ENCODE data around the gene CDK18. TPM values are rescaled to one million over a fixed set of nuclear protein-coding genes. Genes with fewer than 3 reads are reported as not detected.

The CDK18 gene
- total RNA-seq, 1 experiment from 2014 or later: 27.6 TPM

DNA sequence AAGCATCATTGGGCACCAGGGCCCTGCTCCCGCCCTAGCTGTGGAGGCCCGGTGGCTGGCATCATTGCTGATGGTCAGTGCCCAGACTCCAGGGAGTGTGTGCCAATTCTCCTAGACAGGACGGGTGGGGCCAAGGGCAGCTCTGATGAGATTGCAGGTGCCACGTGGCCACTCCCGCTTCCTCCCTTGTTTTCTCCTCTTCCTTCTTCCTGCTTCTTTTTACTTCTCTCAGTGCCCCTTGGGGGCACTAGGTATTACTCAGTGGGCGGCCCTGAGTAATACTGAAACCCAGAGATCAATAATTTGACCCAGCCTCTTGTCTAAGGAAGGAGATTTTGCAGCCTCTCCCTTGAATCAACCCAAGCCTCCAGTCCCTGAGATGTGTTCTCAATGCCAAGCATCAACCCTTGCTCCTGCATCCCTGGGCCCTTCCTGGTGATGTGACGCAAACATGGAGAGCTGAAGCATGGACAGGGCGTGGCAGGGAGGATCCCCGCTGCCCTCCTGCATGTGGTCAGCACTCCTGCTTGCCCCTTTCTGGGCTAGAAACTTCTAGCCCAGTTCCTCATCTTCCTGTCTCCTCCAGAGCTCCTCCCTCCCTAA lies 32.4 kb downstream of the CDK18 start:
- peak; percentile 58 for DNase-seq (ENCODE audit: low spot score)

DNA sequence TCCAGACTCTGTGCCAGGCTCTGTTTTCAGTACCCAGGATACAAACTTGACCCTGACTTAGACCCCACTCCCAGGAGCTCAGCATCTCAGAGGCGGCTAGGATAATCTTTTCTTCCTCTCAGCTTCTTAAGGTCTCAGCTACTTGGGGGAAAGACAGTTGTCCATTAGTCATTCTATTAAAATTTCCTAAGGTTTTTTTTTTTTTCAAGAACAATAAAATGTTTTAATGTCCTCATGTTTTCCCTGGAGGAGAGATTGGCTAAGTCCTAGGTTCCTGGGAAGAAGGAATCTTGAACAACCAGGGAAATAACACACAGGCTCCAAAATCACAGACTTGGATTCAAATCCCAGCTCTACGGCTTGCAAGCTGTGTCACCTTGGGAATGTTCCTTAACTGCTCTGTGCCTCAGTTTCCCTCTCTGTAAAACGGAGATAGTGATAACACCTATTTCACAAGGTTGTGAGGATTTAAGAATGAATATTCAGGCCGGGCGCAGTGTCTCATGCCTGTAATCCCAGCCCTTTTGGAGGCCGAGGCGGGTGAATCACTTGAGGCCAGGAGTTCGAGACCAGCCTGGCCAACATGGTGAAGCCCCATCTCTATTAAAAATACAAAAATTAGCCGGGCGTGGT lies 33.0 kb downstream of the CDK18 start:
- no peak for DNase-seq (ENCODE audit: low spot score)

DNA sequence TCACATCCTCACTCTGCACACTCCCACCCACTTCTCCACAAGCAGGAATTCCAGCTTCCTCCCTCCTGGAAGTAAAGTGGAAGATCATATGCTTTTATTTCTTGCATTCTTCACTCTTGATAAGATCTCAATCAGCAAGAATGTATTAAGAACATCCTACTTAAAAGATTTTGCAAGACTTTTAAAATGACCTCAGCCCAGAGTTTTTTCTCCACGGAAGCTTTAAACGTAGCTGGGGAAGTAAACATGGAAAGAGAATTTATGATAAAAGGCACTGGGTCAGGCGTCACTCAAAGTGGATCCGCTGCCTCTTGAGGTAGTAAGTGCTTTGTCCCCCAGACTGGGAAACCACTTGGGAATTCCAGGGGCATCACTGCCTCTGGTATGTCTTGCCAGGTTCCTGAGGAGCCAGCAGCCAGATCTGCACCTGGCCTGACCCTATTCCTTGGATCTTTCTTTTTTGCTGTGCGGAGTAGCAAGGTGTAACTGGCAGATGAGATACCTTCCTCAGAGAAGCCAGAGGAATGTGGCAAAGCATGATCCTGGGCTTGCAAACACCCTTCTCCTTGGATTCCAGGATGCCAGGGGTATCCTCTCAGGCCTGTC lies 33.9 kb downstream of the CDK18 start:
- DNase-seq (ENCODE audit: low spot score): peak; percentile 65

- no peak for DNase-seq (ENCODE audit: low spot score)
Measured at GRCh38 chr1:205541161-205541886, 36.9 kb downstream of the CDK18 start.

DNA sequence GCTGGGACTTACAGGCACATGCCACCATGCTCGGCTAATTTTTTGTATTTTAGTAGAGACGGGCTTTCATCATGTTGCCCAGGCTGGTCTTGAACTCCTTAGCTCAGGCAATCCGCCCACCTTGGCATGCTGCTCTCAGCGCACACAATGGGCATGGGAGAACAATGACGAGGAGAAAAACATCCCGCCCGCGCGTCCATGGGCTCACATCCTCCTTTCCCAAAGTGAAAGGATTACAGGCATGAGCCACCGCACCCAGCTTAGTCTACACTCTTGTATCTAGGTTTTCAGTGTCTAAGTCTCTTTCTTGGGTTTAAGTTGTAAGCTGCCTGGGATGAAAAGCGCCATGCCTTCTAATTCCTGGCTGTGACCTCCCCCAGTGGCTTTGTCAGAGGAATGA lies 37.9 kb downstream of the CDK18 start:
- no peak for DNase-seq (ENCODE audit: low spot score)

DNA sequence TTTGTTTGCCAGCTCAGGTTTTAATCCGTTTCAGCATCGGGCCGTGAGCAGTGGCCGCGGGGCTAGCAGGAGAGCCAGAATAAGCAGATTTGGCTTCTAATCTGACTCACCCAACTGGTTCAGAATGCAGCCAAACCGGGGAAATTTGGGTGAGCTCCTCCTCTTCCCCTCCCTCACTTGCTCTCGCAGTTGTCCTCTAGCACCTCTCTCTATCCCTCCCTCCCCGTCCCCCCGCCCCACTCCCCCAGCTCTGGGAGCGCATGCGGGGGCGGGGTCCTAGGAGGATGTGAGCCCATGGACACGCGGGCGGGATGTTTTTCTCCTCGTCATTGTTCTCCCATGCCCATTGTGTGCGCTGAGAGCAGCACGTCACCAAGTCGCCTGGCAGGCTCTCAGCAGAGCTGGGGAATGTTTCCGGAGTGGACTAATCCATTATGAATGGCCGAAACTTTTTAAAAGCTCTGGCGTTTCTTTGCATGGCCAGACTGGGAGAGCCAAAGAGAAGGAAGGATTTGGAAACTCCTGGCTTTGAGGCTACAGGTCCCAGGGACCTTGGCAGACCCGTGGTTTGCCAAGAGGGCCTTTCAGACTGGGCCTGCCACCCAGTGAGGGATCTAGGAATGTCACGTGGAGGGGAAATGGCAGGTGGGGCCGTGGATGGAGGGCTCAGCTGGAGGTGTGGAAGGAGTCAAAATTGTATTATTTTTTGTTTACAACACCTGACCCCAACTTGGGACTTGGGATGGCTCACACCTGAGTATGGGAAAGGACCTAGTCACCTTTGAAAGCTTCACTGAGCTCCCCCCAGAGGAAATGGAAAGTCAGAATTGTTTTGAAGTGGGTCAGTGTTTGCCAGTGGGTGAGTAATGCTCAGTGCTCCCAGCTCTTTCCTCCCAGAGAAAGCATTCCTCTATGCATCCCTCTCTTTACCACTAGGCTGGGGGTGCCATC lies 39.2 kb downstream of the CDK18 start:
- peak; percentile 80 for DNase-seq (ENCODE audit: low spot score)

GRCh38 chr1:205545001-205545919 lies 40.8 kb downstream of the CDK18 start:
- DNase-seq (ENCODE audit: low spot score): no peak

- no peak for DNase-seq (ENCODE audit: low spot score)
Measured at GRCh38 chr1:205545991-205546390, 41.5 kb downstream of the CDK18 start.

- DNase-seq (ENCODE audit: low spot score): no peak
Measured at GRCh38 chr1:205546541-205546940, 42.1 kb downstream of the CDK18 start.

- no peak for DNase-seq (ENCODE audit: low spot score)
Measured at GRCh38 chr1:205547936-205548827, 43.7 kb downstream of the CDK18 start.

GRCh38 chr1:205554026-205554811 lies 49.8 kb downstream of the CDK18 start:
- DNase-seq (ENCODE audit: low spot score): no peak

DNA sequence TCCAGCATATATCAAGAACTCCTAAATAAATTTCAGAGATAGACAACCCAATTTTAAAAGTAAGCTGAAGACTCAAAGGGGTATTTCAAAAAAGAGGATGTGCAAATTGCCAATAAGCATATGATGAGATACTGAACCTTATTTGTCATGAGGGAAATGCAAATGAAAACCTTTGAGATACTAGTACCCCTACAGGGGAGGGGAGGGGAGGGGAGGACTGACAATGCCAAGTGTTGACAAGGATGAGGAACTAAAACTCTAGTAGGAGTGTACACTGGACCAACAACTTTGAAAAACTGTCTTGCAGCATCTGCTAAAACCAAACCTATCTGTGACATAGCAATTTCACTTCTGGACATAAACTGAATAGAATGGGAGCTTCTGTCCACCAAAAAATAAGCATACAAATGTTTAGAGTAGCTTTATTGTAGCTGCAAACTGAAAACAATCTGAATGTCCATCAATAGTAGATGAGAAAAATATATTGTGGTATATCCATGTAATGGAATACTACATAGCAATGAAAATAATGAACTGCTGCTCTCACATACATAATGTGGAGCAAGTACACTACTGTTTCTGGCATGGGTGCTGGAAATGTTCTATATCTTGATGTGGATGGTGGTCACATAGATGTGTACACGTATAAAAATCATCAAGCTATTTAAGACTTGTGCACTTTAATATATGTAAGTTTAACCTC lies 57.2 kb downstream of the CDK18 start:
- no peak for DNase-seq (ENCODE audit: low spot score)

DNA sequence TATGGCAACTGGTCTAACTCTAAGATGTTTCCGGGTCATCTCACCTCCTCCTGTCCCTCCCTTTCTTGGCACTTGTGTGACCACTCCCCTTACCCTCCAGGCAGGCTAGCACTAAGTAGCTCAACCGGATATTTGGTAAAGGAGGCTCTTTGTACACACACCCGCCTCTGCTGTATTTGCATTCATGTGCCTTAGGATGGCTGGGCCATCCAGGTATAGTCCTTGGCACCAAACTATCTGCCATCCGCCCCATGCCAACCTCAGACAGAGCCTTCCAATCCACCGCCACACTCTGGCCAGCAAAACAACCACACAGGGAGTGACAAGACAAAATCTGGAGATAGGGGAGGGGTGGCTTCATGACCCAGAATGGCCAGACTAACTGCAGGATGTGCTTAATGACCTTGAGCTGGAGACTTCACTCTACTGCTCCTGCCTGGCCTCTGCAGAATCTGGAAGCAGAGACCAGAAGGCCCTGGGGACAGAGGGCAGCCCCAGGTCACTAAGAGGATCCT lies 59.5 kb downstream of the CDK18 start:
- peak; percentile 89 for DNase-seq (ENCODE audit: low spot score)

DNA sequence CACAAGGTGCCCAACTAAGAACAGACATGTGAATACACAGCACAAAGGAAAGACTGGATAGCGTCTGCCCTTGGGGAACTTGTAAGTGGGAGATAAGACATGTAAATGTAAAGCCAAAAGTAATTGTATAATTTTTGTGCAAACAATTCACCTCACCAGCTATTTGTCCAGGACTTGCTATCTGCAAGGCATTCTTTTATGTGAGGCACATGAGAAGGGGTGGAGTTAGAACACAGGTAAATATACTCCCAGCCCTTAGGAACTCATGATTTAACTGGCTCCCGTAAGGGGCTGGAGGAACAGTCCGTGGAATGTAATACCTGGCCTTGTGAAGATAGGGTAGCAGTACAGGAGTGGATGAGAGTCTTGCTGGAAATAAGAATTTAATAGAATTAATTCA lies 61.3 kb downstream of the CDK18 start:
- peak; percentile 29 for DNase-seq (ENCODE audit: low spot score)

DNA sequence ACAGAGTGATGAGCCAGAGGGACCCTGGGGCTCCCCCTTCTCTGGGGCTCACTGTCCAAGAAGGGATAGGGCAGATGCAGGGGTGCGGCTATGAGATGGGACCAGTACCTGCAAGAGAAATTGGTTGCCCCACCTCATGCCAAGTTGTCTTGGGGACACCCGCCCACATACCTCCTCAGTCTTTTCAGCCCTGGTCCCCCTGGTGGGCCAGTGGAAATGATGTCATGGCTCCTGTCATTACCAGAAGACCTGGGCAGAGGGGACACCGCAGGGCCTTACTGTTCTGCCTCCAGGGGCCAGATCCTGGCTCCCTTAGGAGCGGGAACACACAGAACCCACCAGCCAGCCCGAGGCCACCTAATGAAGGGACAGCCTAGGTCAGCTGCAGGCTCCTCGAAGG lies 63.2 kb downstream of the CDK18 start:
- DNase-seq (ENCODE audit: low spot score): no peak

GRCh38 chr1:205568135-205568468 lies 63.6 kb downstream of the CDK18 start:
- DNase-seq (ENCODE audit: low spot score): no peak

DNA sequence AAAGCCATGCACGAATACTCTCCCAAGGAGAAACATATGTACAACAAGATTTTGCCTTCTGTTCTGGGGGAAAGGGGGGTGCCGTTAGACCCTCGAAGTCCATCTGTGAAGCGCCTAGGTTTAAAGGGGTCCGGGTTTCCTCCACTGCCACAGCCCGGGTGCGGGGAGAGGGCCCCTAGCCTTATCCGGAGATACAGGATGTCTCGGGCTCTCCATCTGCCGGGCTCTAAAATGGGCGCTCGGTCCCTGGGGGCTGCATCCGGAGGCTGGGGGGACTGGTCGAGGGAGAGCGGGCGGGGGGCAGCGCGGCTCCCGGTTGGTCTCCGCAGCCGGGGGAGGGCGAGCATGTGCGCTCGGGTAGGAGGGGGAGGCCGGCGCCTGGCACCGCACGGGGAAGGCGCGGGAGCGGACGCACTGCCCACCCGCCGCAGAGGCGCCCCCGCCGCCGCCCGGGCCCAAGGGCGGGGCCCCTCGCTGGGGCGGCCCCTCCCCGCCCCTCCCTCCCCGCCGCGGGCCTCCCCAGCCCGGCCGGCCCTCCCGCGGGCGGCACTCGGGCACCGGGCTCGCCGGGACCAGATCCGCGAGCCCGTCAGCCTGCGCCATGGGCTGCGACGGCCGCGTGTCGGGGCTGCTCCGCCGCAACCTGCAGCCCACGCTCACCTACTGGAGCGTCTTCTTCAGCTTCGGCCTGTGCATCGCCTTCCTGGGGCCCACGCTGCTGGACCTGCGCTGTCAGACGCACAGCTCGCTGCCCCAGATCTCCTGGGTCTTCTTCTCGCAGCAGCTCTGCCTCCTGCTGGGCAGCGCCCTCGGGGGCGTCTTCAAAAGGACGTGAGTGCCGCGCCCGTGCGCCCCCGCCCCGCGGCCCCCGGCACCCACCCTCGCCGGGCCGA lies 64.2 kb downstream of the CDK18 start:
- no peak for DNase-seq (ENCODE audit: low spot score)
